Measurements from ENCODE around the gene CYSRT1.

The CYSRT1 gene

GRCh38 chr9:137272241-137273094 is 47.5 kb downstream of the CYSRT1 start:
- no peak for DNase-seq (ENCODE audit: low spot score)

- DNase-seq (ENCODE audit: low spot score) = no peak
These were observed 48.1 kb downstream of the CYSRT1 start for GRCh38 chr9:137273095-137273490.

- no peak for DNase-seq (ENCODE audit: low spot score)
These were observed 48.8 kb downstream of the CYSRT1 start for GRCh38 chr9:137273611-137274320.

DNA sequence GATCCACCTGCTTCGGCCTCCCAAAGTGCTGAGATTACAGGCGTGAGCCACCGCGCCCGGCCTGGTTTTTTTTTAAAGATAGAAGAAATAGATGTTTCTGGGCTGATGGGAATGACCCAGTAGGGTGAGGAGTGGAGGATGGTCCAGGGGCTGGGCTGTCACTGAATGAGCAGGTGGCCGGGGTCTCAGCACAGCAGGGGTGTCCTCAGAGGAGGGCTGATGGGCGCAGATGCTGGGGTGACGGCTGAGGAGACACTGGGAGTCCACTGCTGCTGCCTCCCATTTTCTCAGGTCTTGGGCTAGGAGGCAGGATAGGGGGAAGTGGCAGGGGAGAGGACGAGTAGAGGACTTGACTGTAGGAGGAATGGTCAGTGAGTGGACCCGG is 50.2 kb downstream of the CYSRT1 start:
- DNase-seq (ENCODE audit: low spot score) = no peak

All from GM03348 (cell line).